ENCODE data around the gene TCF4.

Gene TCF4

GRCh38 chr18:55221622-55222021, 366.4 kb downstream of the TCF4 start:
- DNase-seq: no peak

- DNase-seq: no peak
Observed at GRCh38 chr18:55220523-55220922, 367.5 kb downstream of the TCF4 start.

GRCh38 chr18:55219823-55220222, 368.2 kb downstream of the TCF4 start:
- DNase-seq: no peak

DNA sequence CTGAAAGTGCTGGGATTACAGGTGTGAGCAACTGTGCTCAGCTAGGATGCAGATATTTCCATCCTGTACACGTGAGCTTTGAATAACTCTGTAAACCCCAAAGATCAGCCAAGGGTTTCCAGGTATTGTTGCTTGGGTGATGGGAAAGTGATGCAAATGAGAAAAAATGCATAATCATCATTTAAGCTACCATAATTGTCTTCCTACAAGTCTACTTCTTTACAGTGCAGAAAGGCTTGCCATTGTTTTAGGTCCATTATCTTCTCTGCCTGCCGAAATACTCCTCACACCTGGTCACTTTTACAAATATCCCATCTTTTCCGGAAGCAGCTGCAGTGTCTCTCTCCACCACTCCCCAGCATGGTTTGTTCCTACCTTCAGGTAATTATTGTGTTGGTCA, 368.9 kb downstream of the TCF4 start:
- no peak for DNase-seq

DNA sequence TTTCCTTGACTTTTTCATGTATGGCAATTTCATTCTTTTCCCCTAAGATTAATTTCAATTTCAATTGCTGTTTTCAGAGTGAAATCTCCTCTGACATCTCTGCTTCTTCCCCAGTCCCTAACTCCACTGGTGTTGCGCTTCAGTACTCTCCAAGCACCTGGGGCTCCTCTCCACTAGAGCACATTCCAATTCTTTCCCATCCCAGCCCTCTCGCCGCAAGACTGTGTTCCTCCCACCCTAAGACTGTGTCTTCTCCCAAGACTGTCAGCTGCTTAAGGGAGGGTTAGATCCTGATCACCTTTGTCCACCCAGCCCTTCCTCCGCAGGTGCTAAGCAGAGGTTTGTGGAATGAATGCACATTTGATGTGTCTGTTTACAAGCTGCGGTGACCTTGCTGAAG, 373.0 kb downstream of the TCF4 start:
- no peak for DNase-seq

DNA sequence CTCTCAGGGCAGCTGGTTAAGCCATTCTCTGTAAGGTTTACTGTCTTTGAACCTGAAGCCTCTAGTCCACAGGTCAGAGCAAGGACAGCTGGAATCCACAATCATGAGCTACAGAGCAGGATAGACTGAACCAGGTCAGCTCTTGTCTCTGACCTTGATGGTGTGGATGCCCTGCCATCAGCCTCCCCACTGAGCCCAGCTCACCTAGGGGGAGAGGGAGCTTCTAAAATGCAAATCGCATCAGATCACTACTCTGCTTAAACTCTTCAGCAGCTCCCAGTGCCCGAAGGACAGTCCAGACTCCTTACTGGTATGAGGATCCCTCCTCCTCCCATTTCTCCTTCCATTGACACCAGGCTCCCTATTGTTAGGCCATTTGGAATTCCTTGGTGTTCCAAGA, 373.5 kb downstream of the TCF4 start:
- no peak for DNase-seq

- DNase-seq: no peak
Observed at GRCh38 chr18:55213586-55213985, 374.4 kb downstream of the TCF4 start.

GRCh38 chr18:55206927-55207326, 381.1 kb downstream of the TCF4 start:
- no peak for DNase-seq

GRCh38 chr18:55202232-55202917, 385.6 kb downstream of the TCF4 start:
- DNase-seq: no peak

- DNase-seq: no peak
Observed at GRCh38 chr18:55199291-55199963, 388.6 kb downstream of the TCF4 start.

GRCh38 chr18:55195863-55196262, 392.1 kb downstream of the TCF4 start:
- no peak for DNase-seq

GRCh38 chr18:55189972-55190371, 398.0 kb downstream of the TCF4 start:
- no peak for DNase-seq

DNA sequence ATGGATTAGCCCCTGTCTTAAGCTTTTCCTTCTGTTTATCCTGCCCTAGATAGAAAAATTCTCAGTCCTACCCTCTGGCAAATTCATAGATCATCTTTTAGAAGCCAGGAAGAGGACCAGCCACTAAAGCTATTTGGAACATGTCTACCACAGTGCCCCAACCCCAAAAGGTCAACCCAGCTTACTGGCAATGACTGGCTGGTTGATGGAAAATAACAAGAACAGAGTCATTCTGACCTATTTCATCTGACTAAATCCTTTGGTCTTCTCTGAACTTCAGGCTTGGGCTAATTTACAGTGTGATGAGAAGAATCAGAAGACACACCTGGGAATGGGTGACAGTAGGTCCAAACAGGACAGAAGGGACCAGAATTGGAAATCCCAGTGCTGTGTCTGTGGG, 401.4 kb downstream of the TCF4 start:
- DNase-seq: no peak

GRCh38 chr18:55185391-55185790, 402.6 kb downstream of the TCF4 start:
- DNase-seq: no peak

DNA sequence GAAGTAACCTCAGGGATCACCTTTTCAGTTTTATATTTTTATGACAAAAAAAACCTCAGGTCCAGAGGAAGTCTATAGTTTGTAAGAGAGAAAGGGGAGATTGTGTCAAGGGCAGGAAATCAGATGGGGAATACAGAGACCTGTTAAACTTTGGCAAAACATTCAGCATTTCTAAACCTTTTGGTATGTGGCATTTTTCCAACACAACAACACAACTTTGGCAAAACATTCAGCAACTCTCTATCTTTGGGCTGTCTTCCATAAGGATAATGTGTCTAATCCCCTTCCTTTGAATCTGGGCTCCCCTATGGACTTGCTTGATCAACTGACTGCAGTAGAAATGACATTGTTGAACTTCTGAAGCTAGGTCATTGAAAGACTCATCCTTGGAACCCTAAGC, 408.2 kb downstream of the TCF4 start:
- DNase-seq: no peak

DNA sequence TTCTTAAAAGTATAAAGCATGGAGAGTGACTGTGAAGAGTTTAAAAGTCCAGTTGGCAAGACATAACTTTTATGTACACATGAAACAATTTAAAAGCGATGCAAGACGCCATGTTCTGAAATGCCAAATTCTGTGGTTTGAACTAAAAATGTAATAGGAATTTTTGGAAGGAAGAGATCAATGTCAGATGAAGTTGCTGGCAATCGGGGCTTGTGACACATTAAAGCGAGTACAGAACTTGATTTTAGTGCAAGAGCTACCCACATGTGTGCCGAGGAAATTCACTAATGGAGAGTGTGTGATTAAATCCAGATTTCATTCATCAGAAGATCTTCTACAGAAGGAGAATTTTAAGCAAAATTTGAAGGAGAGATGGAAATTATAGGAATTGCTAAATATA, 408.6 kb downstream of the TCF4 start:
- DNase-seq: no peak

DNA sequence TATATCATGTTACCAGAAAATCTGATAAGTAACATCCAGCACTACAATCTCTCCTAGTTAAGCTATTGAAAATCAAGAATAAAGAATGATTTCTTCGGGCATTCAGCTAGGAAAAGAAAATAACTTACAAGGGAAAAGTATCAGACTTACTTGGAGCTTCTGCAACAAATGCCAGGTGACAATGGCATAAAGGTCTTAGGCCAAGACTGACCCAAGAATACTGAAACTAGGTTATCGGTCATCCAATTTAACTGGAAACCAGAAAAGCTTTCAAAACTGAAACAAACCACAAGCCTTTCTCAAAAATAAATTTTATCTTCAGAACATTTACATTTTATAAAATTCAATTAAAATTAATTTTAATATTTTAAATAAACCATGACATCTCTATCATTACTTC, 414.7 kb downstream of the TCF4 start:
- DNase-seq: no peak

Data from GOT3 (cell line).